GM21825 (cell line): ENCODE measurements around the gene GNG14.
"Not testable (repeated sequence)": the region's sequence is repeated elsewhere in the genome, so short reads cannot be mapped to it uniquely, and the experiment has no call there.

ENCODE experiments used
- ATAC-seq: cut with Tn5 transposase; IDR thresholded peaks from one replicate; pipeline ENCODE4 v1.9.1; 2021; ENCODE audit warnings: mild to moderate bottlenecking, moderate library complexity; ENCODE audit not compliant: unreplicated experiment

Gene GNG14

DNA sequence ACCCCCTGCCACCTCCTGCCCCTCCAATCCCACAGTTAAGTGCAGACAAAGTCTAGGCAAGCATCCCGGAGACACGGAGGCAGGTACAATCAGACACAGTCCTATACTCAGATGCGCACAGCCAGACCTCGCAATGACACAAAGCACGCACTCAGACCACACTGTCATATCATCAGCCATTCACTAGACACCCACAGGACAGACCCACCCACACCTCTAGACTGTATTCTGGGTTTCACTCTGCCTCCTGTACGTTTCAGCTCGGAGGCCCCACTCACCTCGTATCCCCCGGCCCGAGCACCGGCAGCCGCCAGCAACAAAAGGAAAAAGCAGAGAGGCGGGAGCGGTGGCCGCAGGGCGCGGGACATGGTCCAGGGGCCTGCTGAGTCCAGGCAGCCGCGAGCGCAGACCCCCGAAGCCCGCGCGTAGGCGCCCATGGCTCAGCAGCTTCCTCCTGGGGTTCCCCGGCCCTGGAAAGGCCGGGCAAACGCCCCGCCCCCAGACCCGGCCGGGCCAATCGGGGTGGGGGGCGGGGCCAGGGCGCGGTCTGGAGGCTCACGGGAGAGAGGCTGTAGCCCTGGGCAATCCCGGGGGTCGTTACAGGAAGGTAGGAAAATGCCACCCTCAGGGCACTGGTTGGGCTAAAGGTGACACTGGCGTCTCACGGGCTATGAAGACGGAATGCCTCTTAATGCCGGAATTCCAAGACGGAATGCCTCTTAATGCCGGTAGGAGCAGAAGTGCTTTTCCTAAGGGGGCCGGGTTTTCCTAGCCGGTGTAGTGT, 21.3 kb upstream of the GNG14 start, which contains the start of the genes MAN2B1 and WDR83:
MAN2B1 (minus strand) TSS at position 478 of the 784 bp plus-strand sequence; CDS start at position 437, 41 bp downstream.
WDR83 (plus strand) TSS at position 543 of the 784 bp plus-strand sequence. CDS start 2,984 bp downstream, outside the sequence.
- ATAC-seq = peak; percentile 48

DNA sequence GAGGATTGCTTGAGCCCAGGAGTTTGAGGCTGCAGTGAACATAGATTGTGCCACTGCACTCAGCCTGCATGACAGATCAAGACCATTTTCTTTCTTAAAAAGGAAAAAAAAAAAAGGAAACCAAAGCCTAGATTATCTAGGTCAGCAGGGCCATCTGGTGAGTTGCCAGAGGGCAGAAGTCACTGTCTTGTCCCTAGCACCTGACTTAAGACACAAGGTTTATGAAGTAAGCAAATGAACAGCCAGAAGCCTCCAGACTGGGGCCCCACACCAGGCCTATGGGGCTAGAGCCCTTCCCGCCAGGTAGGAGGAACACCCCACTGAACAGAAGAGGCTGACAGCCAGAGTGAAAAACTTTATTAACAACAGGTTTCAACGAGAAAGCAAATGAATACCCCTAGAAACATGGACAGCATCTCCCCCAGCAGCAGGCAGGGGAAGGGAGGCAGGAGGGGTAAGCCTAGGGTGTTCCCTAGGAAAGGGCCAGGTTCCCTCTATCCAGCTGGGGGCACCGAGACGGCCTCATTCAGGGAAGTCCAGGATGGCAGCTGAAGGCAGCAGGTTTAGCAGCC, 20.0 kb upstream of the GNG14 start:
- ATAC-seq = no peak

DNA sequence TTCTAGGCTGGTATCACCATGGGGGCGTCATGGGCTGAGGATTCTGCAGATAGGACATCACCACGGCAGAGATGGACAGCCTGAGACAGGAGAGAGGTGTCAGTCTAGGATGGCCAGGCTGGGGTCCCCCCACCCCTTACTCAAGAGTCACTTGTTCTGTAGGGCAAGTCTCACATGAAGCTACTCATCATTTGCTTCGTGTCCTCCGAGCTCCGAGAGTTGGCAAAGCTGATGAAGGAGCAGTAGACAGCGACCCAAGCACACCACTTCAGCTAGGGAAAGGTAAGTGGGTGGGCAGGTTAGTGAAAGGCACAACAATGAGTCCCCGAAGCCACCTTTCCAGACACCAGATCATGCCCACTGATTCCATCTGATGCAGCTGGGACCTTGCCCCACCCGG, 19.5 kb upstream of the GNG14 start:
- no peak for ATAC-seq

DNA sequence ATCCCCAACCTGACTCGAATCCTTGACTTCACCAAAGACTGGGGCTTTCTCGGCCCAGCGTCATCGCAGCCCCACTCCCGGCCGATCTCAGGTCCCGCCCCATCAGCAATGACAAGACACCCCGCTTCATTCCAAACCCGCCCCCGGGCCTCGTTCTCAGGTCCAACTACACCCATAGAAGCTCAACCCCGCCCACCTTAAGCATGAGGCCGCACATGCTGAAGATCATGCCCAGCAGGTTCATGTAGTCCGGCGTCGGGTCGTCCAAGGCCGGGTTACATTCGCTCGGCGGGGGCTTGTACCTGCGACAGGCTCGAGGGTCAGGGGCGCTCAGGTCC, 18.9 kb upstream of the GNG14 start:
- no peak for ATAC-seq

DNA sequence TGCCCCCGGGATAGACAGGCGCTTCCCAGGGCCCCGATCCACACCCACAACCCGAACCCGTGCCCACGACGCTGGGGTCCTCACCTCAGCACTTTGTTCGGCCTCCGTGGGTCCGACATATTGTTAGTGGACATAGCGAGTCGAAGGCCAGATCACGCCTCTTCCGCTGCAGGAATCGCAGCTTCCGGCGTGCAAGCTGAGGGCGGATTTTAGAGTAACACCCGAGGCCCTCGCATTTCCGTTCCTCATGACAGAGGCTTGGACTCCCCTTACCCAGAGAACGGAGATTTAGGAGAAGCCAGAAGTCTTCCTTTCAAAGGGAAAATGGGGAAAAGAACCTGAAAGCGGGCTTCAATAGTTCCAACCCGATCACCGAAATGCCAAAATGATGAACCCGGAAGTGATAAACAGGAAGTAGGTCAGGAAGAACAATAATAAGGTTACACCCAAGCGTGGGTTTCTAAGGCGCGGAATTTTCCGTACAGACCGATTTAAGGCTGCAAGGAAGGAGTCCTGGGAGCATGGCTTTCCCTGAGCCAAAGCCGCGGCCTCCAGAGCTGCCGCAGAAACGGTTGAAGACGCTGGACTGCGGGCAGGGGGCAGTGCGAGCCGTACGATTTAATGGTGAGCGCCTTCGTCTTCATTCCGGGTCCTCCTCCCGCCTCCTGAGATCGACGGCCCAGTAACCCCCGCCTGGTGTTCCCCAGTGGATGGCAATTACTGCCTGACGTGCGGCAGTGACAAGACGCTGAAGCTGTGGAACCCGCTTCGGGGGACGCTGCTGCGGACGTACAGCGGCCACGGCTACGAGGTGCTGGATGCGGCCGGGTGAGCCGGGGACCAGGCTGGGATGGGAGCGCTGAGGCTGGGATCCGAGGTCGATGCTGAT, 18.3 kb upstream of the GNG14 start:
- no peak for ATAC-seq

DNA sequence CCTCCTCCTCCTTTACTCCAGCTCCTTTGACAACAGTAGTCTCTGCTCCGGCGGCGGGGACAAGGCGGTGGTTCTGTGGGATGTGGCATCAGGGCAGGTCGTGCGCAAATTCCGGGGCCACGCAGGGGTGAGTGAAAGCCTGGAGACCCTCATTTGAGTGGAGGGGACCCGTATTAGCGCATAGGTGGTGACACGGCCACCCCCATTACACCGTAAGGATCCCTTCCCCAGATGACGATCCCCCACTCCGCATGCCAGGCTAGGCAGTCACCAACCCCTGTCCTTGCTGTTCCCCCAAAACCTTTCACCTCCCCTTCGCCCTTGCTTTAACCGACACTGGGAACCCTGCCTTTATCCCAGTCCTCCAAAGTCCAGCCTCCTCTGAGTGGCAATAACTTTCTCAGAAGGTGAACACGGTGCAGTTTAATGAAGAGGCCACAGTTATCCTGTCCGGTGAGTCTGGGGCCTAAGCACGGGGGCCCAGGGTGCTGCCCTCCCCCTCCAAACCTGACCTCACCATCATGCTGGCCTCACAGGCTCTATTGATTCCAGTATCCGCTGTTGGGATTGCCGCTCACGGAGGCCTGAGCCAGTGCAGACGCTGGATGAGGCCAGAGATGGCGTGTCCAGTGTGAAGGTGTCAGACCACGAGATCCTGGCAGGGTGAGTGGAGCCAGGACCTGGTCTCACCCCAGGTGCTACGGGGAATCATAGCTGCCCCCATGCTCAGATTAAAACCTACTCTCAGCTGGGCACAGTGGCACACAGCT, 17.5 kb upstream of the GNG14 start:
- no peak for ATAC-seq

DNA sequence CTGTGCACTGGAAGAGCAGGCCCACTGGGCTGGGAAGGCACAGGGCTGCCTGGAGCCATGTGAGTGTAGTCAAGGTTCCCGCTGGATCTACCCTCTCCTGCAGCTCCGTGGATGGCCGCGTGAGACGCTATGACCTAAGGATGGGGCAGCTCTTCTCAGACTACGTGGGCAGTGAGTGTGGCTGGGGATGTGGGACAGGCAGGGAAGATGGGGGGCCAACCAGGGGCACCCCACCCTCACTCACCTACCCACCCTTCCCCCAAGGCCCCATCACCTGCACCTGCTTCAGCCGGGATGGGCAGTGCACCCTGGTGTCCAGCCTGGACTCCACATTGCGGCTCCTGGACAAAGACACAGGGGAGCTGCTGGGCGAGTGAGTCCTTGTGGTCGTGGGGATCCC, 15.1 kb upstream of the GNG14 start:
- no peak for ATAC-seq

DNA sequence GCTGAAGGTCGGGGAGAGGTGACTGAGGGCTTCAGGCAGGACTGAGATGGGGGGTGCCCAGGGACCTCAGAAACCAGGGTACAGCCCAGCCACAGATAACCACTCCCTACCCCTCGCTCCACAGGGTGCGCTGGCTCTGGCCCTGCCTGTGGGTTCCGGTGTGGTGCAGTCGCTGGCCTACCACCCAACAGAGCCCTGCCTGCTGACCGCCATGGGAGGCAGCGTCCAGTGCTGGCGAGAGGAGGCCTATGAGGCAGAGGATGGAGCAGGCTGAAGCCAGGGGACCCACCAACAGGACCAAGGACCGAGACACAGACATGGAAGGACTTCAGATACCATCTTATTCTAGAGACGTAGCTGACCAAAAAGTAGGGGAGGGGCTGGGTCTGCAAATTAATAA, 12.4 kb upstream of the GNG14 start:
- ATAC-seq = no peak

DNA sequence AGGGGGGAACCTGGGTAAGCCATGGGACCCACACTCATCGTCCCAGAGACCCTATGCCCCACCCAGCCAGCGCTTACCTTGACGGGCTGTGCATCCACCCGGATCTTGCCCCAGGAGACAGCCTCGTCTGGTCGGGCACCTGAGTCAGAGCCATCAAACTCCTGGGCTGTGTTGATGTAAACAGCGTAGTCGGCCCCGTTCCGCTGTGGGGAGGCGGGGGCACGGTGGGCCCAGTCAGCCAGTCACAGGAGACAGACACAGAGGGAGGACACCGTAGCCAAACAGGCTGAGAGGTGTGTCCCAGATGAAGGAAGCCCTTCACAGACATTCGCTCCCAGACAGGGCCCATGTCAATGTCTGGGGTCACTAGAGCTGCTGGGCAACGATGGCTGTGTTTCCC, 11.9 kb upstream of the GNG14 start:
- no peak for ATAC-seq

DNA sequence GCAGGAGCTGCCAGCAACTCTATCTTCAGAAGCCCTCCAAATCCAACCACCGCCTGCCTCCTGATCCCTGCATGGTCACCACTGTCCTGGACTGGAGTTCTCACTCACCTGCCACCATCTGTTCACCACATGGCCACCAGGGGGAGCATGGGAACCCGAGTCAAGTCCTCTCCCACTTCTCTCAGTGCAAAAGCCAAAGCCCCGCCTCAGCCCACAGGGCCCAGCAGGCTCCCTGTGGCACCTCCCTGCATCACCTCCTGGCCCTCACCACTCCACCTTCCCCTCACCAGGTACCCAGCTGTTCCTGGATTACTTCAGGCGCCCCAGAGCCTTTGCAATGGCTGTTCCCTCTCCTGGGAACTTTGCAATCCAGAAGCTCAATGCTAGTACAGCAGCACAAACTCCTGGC, 11.4 kb upstream of the GNG14 start:
- ATAC-seq = no peak

DNA sequence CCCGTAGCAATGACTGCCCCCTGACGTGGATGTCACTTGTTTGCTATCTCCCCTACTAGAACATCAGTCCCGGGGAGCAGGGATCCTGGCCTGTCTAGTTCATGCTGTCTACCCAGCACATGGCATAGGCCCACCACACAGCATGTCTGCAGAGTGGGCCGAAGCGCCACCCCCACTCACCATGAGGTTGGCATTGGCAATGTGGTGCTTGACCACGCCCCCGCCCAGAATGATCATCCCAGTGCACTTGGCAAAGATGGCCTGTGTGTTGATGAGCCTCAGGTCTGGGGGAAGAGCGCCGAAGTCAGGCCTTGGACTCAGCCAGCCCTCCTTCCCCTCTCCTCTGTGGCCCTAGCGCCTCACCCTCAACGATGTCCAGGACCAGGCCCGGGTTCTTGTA, 10.9 kb upstream of the GNG14 start:
- no peak for ATAC-seq

DNA sequence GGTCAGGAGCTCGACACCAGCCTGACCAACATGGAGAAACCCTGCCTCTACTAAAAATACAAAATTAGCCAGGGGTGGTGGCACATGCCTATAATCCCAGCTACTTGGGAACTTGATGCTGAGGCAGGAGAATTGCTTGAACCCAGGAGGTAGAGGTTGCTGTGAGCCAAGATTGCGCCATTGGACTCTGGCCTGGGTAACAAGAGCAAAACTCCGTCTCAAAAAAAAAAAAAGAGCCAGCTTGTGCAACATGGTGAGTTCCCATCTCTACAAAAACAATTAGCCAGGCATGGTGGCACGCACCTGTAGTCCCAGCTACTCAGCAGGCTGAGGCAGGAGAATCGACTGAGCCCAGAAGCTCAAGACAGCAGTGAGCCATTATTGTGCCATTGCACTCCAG, 9.8 kb upstream of the GNG14 start:
- ATAC-seq = not testable (repeated sequence)

DNA sequence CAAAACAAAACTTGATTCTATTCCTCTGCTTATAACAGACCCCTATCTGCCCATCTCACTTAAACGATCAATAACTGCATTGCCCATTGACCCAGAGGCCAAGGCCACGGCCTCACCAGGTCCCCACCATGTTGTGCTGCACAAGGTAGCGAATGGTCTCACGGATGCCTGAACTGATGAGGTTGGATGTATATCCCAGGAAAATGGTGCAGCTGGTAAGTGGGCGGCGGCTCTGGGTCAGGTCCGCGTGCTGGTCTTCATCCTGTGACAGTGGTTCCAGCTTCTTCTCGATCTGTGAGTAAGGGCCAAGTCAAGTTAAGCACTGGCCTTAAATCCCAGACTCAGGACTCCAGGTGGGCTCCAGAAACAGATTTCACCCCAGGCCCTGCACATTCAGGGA, 7.8 kb upstream of the GNG14 start:
- ATAC-seq = no peak

DNA sequence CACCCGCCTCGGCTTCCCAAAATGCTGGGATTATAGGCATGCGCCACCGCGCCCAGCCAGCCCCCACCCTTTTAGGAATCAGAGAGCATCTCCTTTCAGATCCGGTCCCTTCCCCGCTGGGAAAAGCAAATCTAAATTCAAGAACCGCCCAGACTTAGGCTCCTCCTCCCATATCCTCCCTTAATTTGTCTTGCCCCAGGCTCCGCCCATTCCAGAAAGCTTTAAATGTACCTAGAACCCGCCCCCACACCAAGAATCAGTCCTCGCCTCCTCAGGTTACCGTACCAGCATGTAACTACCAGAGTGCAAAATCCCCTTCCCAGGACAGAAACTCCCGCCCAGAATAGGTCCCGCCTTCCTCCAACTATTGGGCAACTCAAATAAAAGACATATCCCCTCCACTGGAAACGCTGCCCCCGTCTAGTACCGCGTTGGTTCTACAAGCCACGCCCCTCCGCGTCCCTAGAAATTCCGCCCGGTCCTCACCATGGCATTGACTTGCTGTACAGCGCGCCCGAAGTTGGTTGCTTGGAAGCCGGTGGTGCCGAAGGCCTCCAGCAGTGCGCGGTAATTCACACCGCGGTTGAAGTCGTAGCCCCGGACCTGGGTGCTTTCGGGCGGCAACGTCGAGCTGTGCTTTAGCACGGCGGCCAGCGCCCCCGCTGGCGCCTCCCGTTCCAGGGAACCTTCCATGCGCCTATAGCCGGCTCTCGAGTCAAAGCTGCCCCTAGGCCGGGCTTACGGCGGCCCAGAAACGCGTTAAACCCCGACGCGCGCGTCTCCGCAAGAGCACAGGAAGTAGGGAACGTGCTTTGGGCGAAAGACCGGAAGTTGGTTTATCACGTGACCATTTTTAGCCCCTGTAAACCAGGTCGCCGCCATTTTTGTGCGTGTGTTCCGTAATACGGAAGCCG, 6.5 kb upstream of the GNG14 start, which contains the start of gene DHPS:
DHPS (minus strand) TSS at position 807 of the 914 bp plus-strand sequence; CDS start at position 693, 114 bp downstream.
- peak; percentile 60 for ATAC-seq

DNA sequence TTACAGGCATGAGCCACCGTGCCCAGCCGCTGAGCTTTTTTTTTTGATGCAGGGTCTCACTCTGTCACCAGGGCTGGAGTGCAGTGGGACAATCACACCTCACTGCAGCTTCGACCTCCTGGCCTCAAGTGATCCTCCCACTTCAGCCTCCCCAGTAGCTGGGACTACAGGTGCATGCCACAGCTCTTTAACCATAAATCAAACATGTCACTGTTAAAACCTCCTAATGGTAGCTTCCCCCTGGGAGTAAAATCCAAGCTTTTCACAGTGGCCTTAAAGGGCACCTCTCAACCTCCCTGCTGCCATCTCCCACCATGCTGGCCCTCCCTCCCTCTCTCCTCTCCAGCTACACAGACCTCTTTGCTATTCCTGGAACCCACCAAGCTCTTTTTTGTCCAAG, 2.0 kb upstream of the GNG14 start:
- no peak for ATAC-seq

DNA sequence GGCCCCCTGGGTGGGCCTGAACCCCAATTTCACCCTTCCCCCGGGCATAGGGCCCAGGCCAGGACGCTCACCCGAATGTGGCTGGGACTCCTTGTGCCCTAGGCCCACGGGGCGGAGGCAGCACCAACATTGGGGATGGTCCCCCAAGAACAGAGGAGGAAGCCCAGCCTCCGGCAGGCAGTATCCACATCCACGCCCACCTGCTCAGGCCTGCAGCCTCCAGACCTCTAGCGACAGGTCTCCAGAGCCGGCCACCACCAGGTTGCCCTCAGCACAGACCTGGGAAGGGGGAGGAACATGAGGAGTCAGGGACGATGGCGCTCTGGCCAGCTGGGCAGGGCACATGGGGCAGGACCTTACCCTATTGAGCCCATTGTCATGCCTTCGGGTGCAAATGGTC, 1.2 kb downstream of the GNG14 start:
- ATAC-seq = no peak

DNA sequence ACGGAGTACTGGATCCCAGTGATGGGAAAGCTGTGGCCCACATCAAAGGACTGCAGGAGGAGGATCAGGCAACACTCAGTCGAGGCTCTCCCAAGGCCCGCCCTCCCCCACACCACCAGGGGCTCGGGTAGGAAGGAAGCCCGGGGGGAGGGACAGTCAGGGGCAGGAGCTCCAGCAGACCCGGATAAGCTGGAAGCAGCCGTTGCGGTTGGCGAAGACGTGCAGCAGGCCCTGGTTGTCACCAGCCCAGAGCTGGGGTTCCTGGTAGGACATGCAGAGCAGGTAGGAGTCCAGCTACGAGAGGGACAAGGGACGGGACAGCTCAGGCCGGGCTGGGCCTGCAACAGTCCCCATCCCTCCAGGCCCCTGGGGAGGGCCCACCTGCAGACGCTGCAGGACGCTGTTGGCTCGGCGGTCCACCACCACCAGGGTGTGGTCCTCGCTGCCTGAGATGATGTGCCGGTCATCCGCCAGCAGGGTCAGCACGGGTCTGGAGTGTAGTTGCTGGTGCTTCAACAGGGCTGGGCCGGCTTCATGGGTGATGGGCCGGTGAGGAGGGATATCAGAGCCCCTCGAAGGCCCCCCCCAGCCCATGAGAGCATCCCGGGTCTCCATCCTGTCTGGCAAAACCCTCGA, 1.9 kb downstream of the GNG14 start:
- no peak for ATAC-seq

DNA sequence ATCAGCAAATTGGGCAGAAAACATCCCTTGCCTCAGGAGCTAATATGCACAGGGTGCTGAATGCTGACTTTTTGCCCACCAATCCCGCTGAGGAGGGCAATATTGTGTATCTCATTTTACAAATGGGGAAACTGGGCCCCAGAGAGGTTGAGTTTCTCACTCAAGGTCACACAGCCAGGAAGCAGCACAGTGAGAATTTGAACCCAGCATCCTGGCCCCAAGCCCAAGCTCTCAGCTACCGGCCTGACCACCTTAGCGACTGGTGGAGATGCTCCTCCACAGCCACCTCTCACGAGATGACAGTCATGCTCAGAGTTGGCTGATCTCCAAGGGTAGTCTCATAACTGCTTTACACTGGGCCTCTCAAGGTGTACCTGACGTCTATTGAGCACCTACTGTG, 5.2 kb downstream of the GNG14 start:
- ATAC-seq = no peak

DNA sequence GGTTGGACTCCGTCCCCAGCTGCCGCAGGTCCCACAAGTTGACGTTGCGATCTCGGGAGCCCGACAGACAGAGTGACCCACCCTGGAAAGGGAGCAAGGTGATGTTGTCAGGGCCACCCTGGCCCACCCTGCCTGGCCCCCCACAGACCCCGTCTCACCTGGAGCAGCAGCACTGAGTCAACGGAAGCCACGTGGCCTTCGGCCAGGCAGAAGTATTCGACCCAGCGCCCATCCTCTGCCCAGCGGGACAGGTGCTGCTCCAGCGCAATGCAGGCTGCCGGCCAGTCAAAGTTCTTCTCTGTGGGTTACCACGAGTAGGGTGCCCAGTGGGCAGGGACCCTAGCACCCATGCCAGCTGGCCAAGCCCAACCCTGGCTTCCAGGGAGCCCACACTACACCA, 6.8 kb downstream of the GNG14 start:
- ATAC-seq = no peak
